ENCODE data around the gene CEMIP2.
"Not testable (repeated sequence)": the region's sequence is repeated elsewhere in the genome, so short reads cannot be mapped to it uniquely, and the experiment has no call there.

CEMIP2 gene

GRCh38 chr9:71669284-71669995 lies 98.9 kb downstream of the CEMIP2 start:
- in situ Hi-C loops (cut with HindIII; ENCODE audit: low pct_ligation_motif_present, low pct_unique_long_range_greater_than_20kb, low sequenced_read_pairs), result no loop called here
- no peak for DNase-seq

DNA sequence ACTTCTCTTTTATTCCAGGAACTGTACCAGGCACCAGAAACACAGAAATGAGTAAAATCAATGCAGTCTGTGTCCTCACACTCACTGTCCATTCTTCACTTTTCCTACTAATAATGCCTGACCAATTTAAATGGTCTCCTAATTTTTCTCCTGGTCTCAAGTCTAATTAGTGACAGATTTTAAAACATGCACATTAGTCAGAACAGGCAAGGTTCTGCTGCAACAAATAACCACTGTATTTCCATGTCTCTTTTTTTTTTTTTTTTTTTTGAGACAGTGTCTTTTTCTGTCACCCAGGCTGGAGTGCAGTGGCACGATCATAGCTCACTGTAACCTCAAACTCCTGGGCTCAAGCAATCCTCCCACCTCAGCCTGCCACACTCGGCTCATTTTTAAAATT lies 99.6 kb downstream of the CEMIP2 start:
- in situ Hi-C loops (cut with HindIII; ENCODE audit: low pct_ligation_motif_present, low pct_unique_long_range_greater_than_20kb, low sequenced_read_pairs), result no loop called here
- no peak for DNase-seq

DNA sequence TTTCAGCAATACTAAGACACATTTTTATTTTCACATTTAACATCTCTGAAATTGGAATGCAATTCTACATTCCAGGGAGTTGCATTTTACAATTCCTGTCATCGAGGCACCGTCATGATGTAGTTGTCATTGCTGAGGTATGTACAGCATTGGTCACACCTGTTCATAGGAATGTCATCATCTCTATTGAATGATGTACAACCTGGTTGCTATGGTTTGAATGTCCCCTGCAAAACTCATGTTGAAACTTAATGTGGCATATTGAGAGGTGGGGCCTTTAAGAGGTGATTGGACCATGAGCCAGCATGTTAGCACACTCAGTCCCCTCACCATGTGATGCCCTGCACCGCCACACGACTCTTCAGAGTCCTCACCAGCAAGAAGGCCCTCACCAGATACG lies 103.1 kb downstream of the CEMIP2 start:
- in situ Hi-C loops (cut with HindIII; ENCODE audit: low pct_ligation_motif_present, low pct_unique_long_range_greater_than_20kb, low sequenced_read_pairs), result no loop called here

GRCh38 chr9:71664566-71664965 lies 103.7 kb downstream of the CEMIP2 start:
- no peak for DNase-seq
- in situ Hi-C loops (cut with HindIII; ENCODE audit: low pct_ligation_motif_present, low pct_unique_long_range_greater_than_20kb, low sequenced_read_pairs), result no loop called here

More for the DNA sequence above, 103.1 kb downstream of the CEMIP2 start:
- no peak for DNase-seq

DNA sequence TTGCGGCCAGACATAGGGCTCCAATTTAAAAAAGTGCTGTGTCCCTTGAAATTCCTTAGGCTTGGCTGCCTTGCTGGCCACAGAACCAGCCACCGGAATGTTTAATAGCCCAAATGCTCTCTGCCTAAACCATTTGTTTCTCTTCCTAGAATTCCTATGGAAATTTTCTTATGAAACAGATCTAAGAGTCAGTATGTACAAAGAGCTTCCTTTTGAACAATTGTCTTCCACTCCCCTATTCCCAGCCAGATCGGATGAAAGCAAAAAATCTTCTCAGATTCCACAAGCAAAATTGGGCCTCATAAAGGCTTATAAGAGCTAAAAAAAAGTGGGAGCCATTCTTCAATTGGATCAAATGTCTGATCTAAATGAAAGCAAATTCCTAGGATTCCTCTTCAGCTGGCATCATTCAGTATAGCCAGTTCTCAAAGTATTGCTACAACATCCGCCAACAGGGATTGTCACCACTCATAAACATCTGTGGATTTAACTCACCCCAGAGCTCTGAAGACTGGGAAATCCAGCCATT lies 104.3 kb downstream of the CEMIP2 start:
- no peak for DNase-seq
- in situ Hi-C loops (cut with HindIII; ENCODE audit: low pct_ligation_motif_present, low pct_unique_long_range_greater_than_20kb, low sequenced_read_pairs), result no loop called here

DNA sequence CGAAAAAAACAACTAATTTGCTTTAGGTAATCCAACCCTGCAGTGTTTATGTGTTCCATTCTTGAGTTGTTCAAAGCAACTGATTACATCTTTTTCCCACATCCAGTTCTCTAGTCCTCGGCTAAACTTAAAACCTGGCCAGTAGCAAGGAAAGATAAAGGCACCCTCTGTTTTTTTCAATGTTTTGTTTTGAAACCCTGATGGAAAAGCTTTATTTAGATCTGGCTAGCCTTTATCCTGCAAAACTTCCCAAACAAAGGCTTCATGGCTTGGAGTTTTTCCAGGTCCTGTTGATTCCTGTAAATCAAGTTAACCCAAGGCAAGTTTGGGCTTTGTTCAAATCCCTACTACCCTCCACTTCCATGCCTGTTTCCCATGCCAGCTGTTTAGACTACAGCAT lies 105.1 kb downstream of the CEMIP2 start:
- in situ Hi-C loops (cut with HindIII; ENCODE audit: low pct_ligation_motif_present, low pct_unique_long_range_greater_than_20kb, low sequenced_read_pairs), result no loop called here
- no peak for DNase-seq

DNA sequence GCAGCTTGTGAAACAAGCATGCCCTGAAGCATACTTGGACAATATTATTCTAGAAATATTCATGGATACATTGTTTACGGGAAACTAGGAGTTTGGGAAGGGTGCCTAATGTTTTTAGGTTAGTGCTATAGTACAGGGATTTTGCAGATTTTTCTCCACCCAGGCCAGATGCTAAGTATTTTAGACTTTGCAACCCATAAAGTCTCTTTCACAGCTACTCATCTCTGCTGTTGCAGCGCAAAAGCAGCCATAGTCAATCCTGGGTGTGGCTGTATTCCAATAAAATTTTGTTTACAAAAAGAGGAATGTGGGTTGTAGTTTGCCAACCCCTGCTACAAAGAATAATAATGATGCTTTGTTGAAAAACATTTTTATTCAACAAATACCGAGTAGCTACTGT lies 106.2 kb downstream of the CEMIP2 start:
- in situ Hi-C loops (cut with HindIII; ENCODE audit: low pct_ligation_motif_present, low pct_unique_long_range_greater_than_20kb, low sequenced_read_pairs), result no loop called here
- no peak for DNase-seq

GRCh38 chr9:71657276-71657675 lies 111.0 kb downstream of the CEMIP2 start:
- in situ Hi-C loops (cut with HindIII; ENCODE audit: low pct_ligation_motif_present, low pct_unique_long_range_greater_than_20kb, low sequenced_read_pairs); DNase-seq: not testable (repeated sequence)

DNA sequence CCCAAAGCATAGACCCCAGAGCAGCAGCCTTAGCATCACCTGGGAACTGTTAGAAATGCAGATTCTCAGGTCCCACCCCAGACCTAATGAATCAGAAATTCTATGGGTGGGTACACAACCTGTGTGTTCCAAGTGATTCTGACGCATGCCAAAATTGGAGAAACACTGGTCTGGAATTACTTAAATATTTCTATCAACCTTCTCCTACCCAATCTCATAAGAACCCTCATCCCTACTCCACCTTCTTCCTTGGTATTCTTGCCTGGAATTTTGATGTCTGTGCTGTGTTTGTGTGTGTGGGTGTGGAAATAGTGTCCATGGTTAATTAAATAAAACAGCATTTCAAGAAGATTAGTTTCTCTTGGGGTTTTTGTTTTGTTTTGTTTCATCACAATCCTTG lies 111.8 kb downstream of the CEMIP2 start:
- DNase-seq, result no peak
- in situ Hi-C loops (cut with HindIII; ENCODE audit: low pct_ligation_motif_present, low pct_unique_long_range_greater_than_20kb, low sequenced_read_pairs), result no loop called here

DNA sequence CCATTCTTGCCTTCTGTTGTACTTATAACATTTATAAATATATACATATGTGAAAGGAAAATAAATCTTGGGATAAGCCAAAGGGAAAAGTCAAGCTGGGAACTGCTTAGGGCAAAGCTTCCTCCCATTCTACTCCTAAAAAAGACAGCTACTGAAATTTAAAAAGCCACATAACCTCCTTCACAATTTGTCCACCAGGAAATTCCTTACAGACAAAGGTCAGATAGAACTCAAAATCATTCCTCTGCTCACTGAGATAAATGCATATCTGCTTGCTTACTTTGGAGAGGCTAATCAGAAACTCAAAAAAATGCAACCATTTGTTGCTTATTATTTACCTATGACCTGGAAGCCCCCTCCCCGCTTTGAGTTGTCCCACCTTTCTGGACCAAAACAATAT lies 112.5 kb downstream of the CEMIP2 start:
- DNase-seq, result no peak
- in situ Hi-C loops (cut with HindIII; ENCODE audit: low pct_ligation_motif_present, low pct_unique_long_range_greater_than_20kb, low sequenced_read_pairs), result no loop called here

- in situ Hi-C loops (cut with HindIII; ENCODE audit: low pct_ligation_motif_present, low pct_unique_long_range_greater_than_20kb, low sequenced_read_pairs), result no loop called here
- no peak for DNase-seq
Measured at GRCh38 chr9:71655141-71655540, 113.2 kb downstream of the CEMIP2 start.

GRCh38 chr9:71652480-71652879 lies 115.8 kb downstream of the CEMIP2 start:
- no peak for DNase-seq
- in situ Hi-C loops (cut with HindIII; ENCODE audit: low pct_ligation_motif_present, low pct_unique_long_range_greater_than_20kb, low sequenced_read_pairs), result no loop called here

DNA sequence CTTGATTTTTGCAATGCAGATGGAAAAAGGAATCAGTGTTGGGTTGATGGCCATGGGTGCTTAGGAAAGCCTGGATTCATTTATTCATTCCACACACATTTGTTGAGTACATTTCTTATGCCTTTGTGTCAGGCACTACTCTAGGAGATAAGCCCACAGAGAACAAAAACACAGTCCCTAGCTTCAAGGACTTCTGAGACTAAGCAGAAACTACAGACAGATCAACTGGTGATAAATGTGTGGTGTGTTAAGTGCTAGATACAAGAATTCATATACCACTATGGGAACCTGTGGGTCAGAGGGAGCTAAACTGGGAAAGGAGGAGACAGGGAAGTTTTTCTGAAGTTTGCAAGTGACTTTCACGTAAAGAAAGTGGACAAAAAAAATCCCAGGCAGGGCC lies 119.9 kb downstream of the CEMIP2 start:
- in situ Hi-C loops (cut with HindIII; ENCODE audit: low pct_ligation_motif_present, low pct_unique_long_range_greater_than_20kb, low sequenced_read_pairs), result no loop called here
- no peak for DNase-seq

DNA sequence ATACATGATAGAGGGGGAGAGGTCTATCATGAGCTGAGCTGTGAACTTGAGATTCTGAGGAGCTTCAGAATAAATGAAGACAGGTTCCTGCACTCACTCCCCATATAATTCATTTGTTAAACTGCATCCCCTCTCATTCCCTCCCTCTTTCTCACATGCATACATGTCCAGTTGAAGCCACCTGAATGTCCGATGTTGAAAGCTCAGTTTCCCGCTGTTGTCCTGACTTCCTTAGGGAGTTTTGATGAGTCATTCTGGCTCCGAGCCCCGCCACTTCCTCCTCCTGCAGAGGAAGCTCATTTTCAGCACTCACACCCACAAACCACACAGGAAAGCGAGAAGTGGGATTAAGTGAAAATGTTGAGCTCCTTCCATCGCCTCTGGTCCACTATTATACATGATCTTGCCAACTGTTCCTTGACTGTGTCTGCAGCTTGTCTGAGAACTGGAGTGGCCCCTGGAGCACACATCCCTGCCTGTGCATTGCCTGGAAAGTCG lies 121.2 kb downstream of the CEMIP2 start:
- peak; percentile 59 for DNase-seq
- in situ Hi-C loops (cut with HindIII; ENCODE audit: low pct_ligation_motif_present, low pct_unique_long_range_greater_than_20kb, low sequenced_read_pairs), result no loop called here

- in situ Hi-C loops (cut with HindIII; ENCODE audit: low pct_ligation_motif_present, low pct_unique_long_range_greater_than_20kb, low sequenced_read_pairs), result no loop called here
- no peak for DNase-seq
Measured at GRCh38 chr9:71646131-71646530, 122.2 kb downstream of the CEMIP2 start.

GRCh38 chr9:71644819-71645362 lies 123.4 kb downstream of the CEMIP2 start:
- in situ Hi-C loops (cut with HindIII; ENCODE audit: low pct_ligation_motif_present, low pct_unique_long_range_greater_than_20kb, low sequenced_read_pairs), result no loop called here
- DNase-seq, result no peak

- in situ Hi-C loops (cut with HindIII; ENCODE audit: low pct_ligation_motif_present, low pct_unique_long_range_greater_than_20kb, low sequenced_read_pairs), result no loop called here
Measured at GRCh38 chr9:71643330-71643729, 125.0 kb downstream of the CEMIP2 start.

GRCh38 chr9:71642056-71642455 lies 126.3 kb downstream of the CEMIP2 start:
- in situ Hi-C loops (cut with HindIII; ENCODE audit: low pct_ligation_motif_present, low pct_unique_long_range_greater_than_20kb, low sequenced_read_pairs), result no loop called here
- no peak for DNase-seq

More at GRCh38 chr9:71643330-71643729, 125.0 kb downstream of the CEMIP2 start:
- DNase-seq, result no peak

GRCh38 chr9:71638627-71639026 lies 129.7 kb downstream of the CEMIP2 start:
- in situ Hi-C loops (cut with HindIII; ENCODE audit: low pct_ligation_motif_present, low pct_unique_long_range_greater_than_20kb, low sequenced_read_pairs), result no loop called here
- DNase-seq, result no peak

DNA sequence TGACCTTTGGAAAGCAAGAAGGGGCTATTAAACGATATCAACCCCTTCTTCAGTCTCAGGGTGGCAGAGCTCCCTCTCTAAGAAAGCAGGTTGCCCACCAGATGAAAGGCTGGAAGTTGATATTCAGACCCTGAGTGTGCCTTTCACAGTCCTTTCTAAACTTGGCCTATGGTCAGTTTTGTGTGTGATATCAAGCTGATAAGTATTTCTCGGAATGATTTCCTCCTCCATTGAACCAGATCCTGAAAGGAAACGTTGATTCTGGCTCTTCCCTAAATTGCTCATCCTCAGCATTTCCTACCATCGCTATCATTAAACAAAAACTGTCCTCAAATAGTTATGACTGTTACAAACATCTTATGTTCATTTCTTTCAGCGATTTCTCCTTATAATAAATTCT lies 130.4 kb downstream of the CEMIP2 start:
- DNase-seq, result no peak
- in situ Hi-C loops (cut with HindIII; ENCODE audit: low pct_ligation_motif_present, low pct_unique_long_range_greater_than_20kb, low sequenced_read_pairs), result no loop called here

All from ACHN (cell line).